Fibroblast of lung (primary cell): ENCODE measurements around the gene PLA2G6. TPM values are rescaled to one million over a fixed set of nuclear protein-coding genes. Genes with fewer than 3 reads are reported as not detected.

Source experiments
- DNase-seq, 2 donors: peaks; one replicate each; pipeline versions ENCODE4 v3.0.0 to v3.0.0-alpha.2; 2010; ENCODE audit warnings: low read depth in 2 of 2
- H2AFZ ChIP-seq: 2 replicates; pipeline ENCODE4 v1.5.1; 2012; ENCODE audit warnings: low read length, control low read depth, inconsistent platforms
- H3K27ac ChIP-seq: 2 replicates; pipeline ENCODE4 v1.5.1; 2011; ENCODE audit warnings: low read length, control low read depth; ENCODE audit not compliant: insufficient read depth
- H3K27me3 ChIP-seq: 2 replicates; pipeline ENCODE4 v1.5.1; 2011; ENCODE audit warnings: mild to moderate bottlenecking, low read length; ENCODE audit not compliant: control insufficient read depth, insufficient read depth
- H3K36me3 ChIP-seq: 2 replicates; pipeline ENCODE4 v1.5.1; 2011; ENCODE audit warnings: low read length; ENCODE audit not compliant: control insufficient read depth, insufficient read depth
- H3K4me1 ChIP-seq: 2 replicates; pipeline ENCODE4 v1.5.1; 2011; ENCODE audit warnings: low read length; ENCODE audit not compliant: control insufficient read depth, insufficient read depth; ENCODE audit errors: extremely low read depth
- H3K4me2 ChIP-seq: 2 replicates; pipeline ENCODE4 v1.5.1; 2011; ENCODE audit warnings: low read length, control low read depth; ENCODE audit not compliant: insufficient read depth; ENCODE audit errors: extremely low read depth
- H3K4me3 ChIP-seq, 4 experiments: fragments of 200-600 bp in 1 of 4; sonication (generic) in 1 of 4; replicated peaks in 1 of 4; 2 replicates each; pipeline ENCODE4 v1.5.1; 2011 to 2016; ENCODE audit warnings: low read length in 4 of 4, low read depth in 3 of 4, mild to moderate bottlenecking in 3 of 4, control low read depth in 2 of 4, inconsistent platforms in 1 of 4, mixed read lengths in 1 of 4; ENCODE audit not compliant: insufficient read depth in 1 of 4; ENCODE audit errors: control extremely low read depth in 1 of 4
- H3K79me2 ChIP-seq: 2 replicates; pipeline ENCODE4 v1.5.1; 2012; ENCODE audit warnings: mild to moderate bottlenecking, low read length, inconsistent platforms; ENCODE audit not compliant: control insufficient read depth, insufficient read depth
- H3K9ac ChIP-seq: 2 replicates; pipeline ENCODE4 v1.5.1; 2011; ENCODE audit warnings: mild to moderate bottlenecking, low read length, control low read depth; ENCODE audit not compliant: insufficient read depth
- H3K9me3 ChIP-seq: 2 replicates; pipeline ENCODE4 v1.5.1; 2012; ENCODE audit warnings: low read depth, low read length; ENCODE audit not compliant: control insufficient read depth, insufficient read depth
- H4K20me1 ChIP-seq: 2 replicates; pipeline ENCODE4 v1.5.1; 2011; ENCODE audit warnings: low read length; ENCODE audit not compliant: control insufficient read depth, insufficient read depth; ENCODE audit errors: extremely low read depth
- CTCF ChIP-seq, 2 donors: IDR thresholded peaks in 1 of 2; conservative IDR thresholded peaks in 1 of 2; 1 replicate in 1 of 2; 2 replicates in 1 of 2; pipeline ENCODE4 v1.5.1; 2011 to 2012; ENCODE audit warnings: low read length in 2 of 2, control low read depth in 1 of 2, inconsistent platforms in 1 of 2, low read depth in 1 of 2, mild to moderate bottlenecking in 1 of 2
- EZH2 ChIP-seq: IDR thresholded peaks from 2 replicates; pipeline ENCODE4 v1.5.1; 2012; ENCODE audit warnings: low read length, control low read depth, mild to moderate bottlenecking; ENCODE audit errors: missing control alignments
- polyA plus RNA-seq, 2 donors: library from polyadenylated mRNA; depleted of rRNA in 1 of 2; stranded (reverse) in 1 of 2; unstranded in 1 of 2; fragments of >200 nt; gene quantifications; 2 replicates each; pipeline ENCODE4 v1.2.1, GENCODE V29; 2011 to 2012; ENCODE audit warnings: missing spikeins in 1 of 2
- total RNA-seq: library from RNA; depleted of rRNA; stranded (reverse); fragments of >200 nt; gene quantifications from 2 replicates; pipeline ENCODE4 v1.2.1, GENCODE V29; 2014

PLA2G6 gene
- total and polyA plus RNA-seq, 2 donors (not counting 1 experiment from before 2014, with no cell fraction given), result 4.8 to 29.9 TPM

- peaks cover 17% of the 10 kb centered on the region for H3K4me1 ChIP-seq
- no peak overlapping the region for H3K4me2 ChIP-seq
- H3K27ac ChIP-seq, result no peak overlapping the region
- DNase-seq, result no peak
- H3K9ac ChIP-seq, result no peak overlapping the region
- no peaks in the 10 kb centered on the region for H4K20me1 ChIP-seq
- TF ChIP-seq CTCF (conservative IDR thresholded peaks at IDR 0.05 in 1 of 2, IDR thresholded peaks at IDR 0.05 in 1 of 2; ENCODE audit: low read depth in 1 of 2, low read length in 2 of 2) (no peak), EZH2 (no peak)
- H3K36me3 ChIP-seq, result peaks cover 23% of the 10 kb centered on the region
- no peaks in the 10 kb centered on the region for H3K9me3 ChIP-seq
- H2AFZ ChIP-seq, result no peak overlapping the region
- no peaks in the 10 kb centered on the region for H3K79me2 ChIP-seq
- no peak overlapping the region for H3K4me3 ChIP-seq
- no peaks in the 10 kb centered on the region for H3K27me3 ChIP-seq
Measured at GRCh38 chr22:38221407-38221806, 39.8 kb upstream of the PLA2G6 start.

GRCh38 chr22:38220653-38221386 is 39.2 kb upstream of the PLA2G6 start:
- Histone ChIP-seq H3K27ac (no peak overlapping the region), H2AFZ (no peak overlapping the region), H3K79me2 (no peaks in the 10 kb centered on the region), H3K4me3 (no peak overlapping the region), H4K20me1 (no peaks in the 10 kb centered on the region), H3K4me1 (peaks cover 17% of the 10 kb centered on the region), H3K4me2 (no peak overlapping the region), H3K36me3 (peaks cover 20% of the 10 kb centered on the region), H3K9ac (no peak overlapping the region), H3K9me3 (no peaks in the 10 kb centered on the region), H3K27me3 (no peaks in the 10 kb centered on the region)
- no peak for DNase-seq
- TF ChIP-seq EZH2 (no peak), CTCF (conservative IDR thresholded peaks at IDR 0.05 in 1 of 2, IDR thresholded peaks at IDR 0.05 in 1 of 2; ENCODE audit: low read depth in 1 of 2, low read length in 2 of 2) (no peak)

GRCh38 chr22:38220163-38220562 is 38.5 kb upstream of the PLA2G6 start:
- no peaks in the 10 kb centered on the region for H3K27me3 ChIP-seq
- no peak overlapping the region for H3K4me2 ChIP-seq
- TF ChIP-seq CTCF (conservative IDR thresholded peaks at IDR 0.05 in 1 of 2, IDR thresholded peaks at IDR 0.05 in 1 of 2; ENCODE audit: low read depth in 1 of 2, low read length in 2 of 2) (no peak), EZH2 (no peak)
- no peaks in the 10 kb centered on the region for H4K20me1 ChIP-seq
- H2AFZ ChIP-seq, result no peak overlapping the region
- no peaks in the 10 kb centered on the region for H3K79me2 ChIP-seq
- no peak for DNase-seq
- H3K4me3 ChIP-seq, result no peak overlapping the region
- no peaks in the 10 kb centered on the region for H3K9me3 ChIP-seq
- H3K27ac ChIP-seq, result peak overlapping the region; percentile 90
- no peak overlapping the region for H3K9ac ChIP-seq
- H3K36me3 ChIP-seq, result peaks cover 20% of the 10 kb centered on the region
- H3K4me1 ChIP-seq, result peaks cover 17% of the 10 kb centered on the region
